ENCODE results near the gene C2orf49. TPM values are rescaled to one million over a fixed set of nuclear protein-coding genes. Genes with fewer than 3 reads are reported as not detected.

Gene C2orf49
- total RNA-seq, 1 donor from 2014 or later = 10.7 TPM

- peaks cover 8% of the 10 kb centered on the region for H3K9me3 Mint-ChIP-seq (ENCODE audit: unreplicated experiment)
- peaks cover 9% of the 10 kb centered on the region for H3K27me3 Mint-ChIP-seq (ENCODE audit: unreplicated experiment)
- peaks cover 2% of the 10 kb centered on the region for H3K4me1 Mint-ChIP-seq (ENCODE audit: low read depth, unreplicated experiment)
- no peak overlapping the region for H3K4me3 Mint-ChIP-seq (ENCODE audit: unreplicated experiment)
- DNase-seq = no peak
- H3K36me3 Mint-ChIP-seq (ENCODE audit: unreplicated experiment) = no peaks in the 10 kb centered on the region
- no peak for TF ChIP-seq CTCF (IDR thresholded peaks at IDR 0.05; ENCODE audit: partially characterized antibody, unreplicated experiment)
- no peak overlapping the region for H3K27ac Mint-ChIP-seq (ENCODE audit: unreplicated experiment)
Measured at GRCh38 chr2:105334211-105334610, 3.1 kb upstream of the C2orf49 start.

- Mint-ChIP-seq H3K27ac (ENCODE audit: unreplicated experiment) (no peak overlapping the region), H3K4me1 (ENCODE audit: low read depth, unreplicated experiment) (peaks cover 2% of the 10 kb centered on the region), H3K4me3 (ENCODE audit: unreplicated experiment) (no peak overlapping the region), H3K36me3 (ENCODE audit: unreplicated experiment) (no peaks in the 10 kb centered on the region), H3K27me3 (ENCODE audit: unreplicated experiment) (peaks cover 8% of the 10 kb centered on the region), H3K9me3 (ENCODE audit: unreplicated experiment) (peaks cover 8% of the 10 kb centered on the region)
- DNase-seq = no peak
- TF ChIP-seq CTCF (IDR thresholded peaks at IDR 0.05; ENCODE audit: partially characterized antibody, unreplicated experiment) = no peak
Measured at GRCh38 chr2:105335469-105335868, 1.9 kb upstream of the C2orf49 start.

GRCh38 chr2:105336786-105337121 lies 586 bp upstream of the C2orf49 start:
- H3K4me3 Mint-ChIP-seq (ENCODE audit: unreplicated experiment) = peak overlapping the region; percentile 95
- peak overlapping the region; percentile 99 for H3K27ac Mint-ChIP-seq (ENCODE audit: unreplicated experiment)
- DNase-seq = no peak
- no peak for TF ChIP-seq CTCF (IDR thresholded peaks at IDR 0.05; ENCODE audit: partially characterized antibody, unreplicated experiment)
- H3K4me1 Mint-ChIP-seq (ENCODE audit: low read depth, unreplicated experiment) = peaks cover 2% of the 10 kb centered on the region
- peaks cover 8% of the 10 kb centered on the region for H3K27me3 Mint-ChIP-seq (ENCODE audit: unreplicated experiment)
- H3K9me3 Mint-ChIP-seq (ENCODE audit: unreplicated experiment) = peaks cover 8% of the 10 kb centered on the region
- no peaks in the 10 kb centered on the region for H3K36me3 Mint-ChIP-seq (ENCODE audit: unreplicated experiment)

GRCh38 chr2:105338020-105338385 lies 663 bp downstream of the C2orf49 start:
- Mint-ChIP-seq H3K9me3 (ENCODE audit: unreplicated experiment) (peaks cover 8% of the 10 kb centered on the region), H3K4me3 (ENCODE audit: unreplicated experiment) (peak overlapping the region; percentile 95)
- DNase-seq = no peak

GRCh38 chr2:105339414-105339813 lies 2.1 kb downstream of the C2orf49 start:
- H3K4me1 Mint-ChIP-seq (ENCODE audit: low read depth, unreplicated experiment) = peaks cover 2% of the 10 kb centered on the region
- peaks cover 8% of the 10 kb centered on the region for H3K9me3 Mint-ChIP-seq (ENCODE audit: unreplicated experiment)
- TF ChIP-seq CTCF (IDR thresholded peaks at IDR 0.05; ENCODE audit: partially characterized antibody, unreplicated experiment) = no peak
- no peak overlapping the region for H3K4me3 Mint-ChIP-seq (ENCODE audit: unreplicated experiment)
- H3K27me3 Mint-ChIP-seq (ENCODE audit: unreplicated experiment) = peaks cover 8% of the 10 kb centered on the region
- H3K36me3 Mint-ChIP-seq (ENCODE audit: unreplicated experiment) = no peaks in the 10 kb centered on the region
- H3K27ac Mint-ChIP-seq (ENCODE audit: unreplicated experiment) = no peak overlapping the region
- no peak for DNase-seq

More at GRCh38 chr2:105338020-105338385, 663 bp downstream of the C2orf49 start:
- peaks cover 2% of the 10 kb centered on the region for H3K4me1 Mint-ChIP-seq (ENCODE audit: low read depth, unreplicated experiment)
- H3K27ac Mint-ChIP-seq (ENCODE audit: unreplicated experiment) = peak overlapping the region; percentile 89
- TF ChIP-seq CTCF (IDR thresholded peaks at IDR 0.05; ENCODE audit: partially characterized antibody, unreplicated experiment) = no peak
- no peaks in the 10 kb centered on the region for H3K36me3 Mint-ChIP-seq (ENCODE audit: unreplicated experiment)
- H3K27me3 Mint-ChIP-seq (ENCODE audit: unreplicated experiment) = peaks cover 8% of the 10 kb centered on the region
